Subcutaneous adipose tissue (tissue), 4 donors: Measurements from ENCODE around the gene SAMD9L. TPM values are rescaled to one million over a fixed set of nuclear protein-coding genes. Genes with fewer than 3 reads are reported as not detected.

Experiments
- CTCF ChIP-seq: fragments of 450-650 bp; IDR thresholded peaks from one replicate; pipeline ENCODE4 v1.5.1; 2016; ENCODE audit warnings: low read depth, mild to moderate bottlenecking, control low read depth, antibody characterized with exemption, moderate library complexity
- total RNA-seq, 4 donors: library from RNA; depleted of rRNA; stranded (reverse); fragments of >200 nt; gene quantifications; one replicate each; pipeline ENCODE4 v1.1.0, GENCODE V29; 2016

The SAMD9L gene
- total RNA-seq, result 10 to 100 TPM in 3 of 4 donors, 1 to 10 TPM in 1; 6.7 to 23.5 (median 16.8) TPM

GRCh38 chr7:93148144-93148543 is at the start of gene SAMD9L:
SAMD9L (minus strand) TSS chr7:93148385; CDS start chr7:93135971, 12,414 bp downstream.
- no peak for TF ChIP-seq CTCF

GRCh38 chr7:93196336-93196735 is 48.2 kb upstream of the SAMD9L start:
- TF ChIP-seq CTCF, result no peak

- no peak for TF ChIP-seq CTCF
These were observed 46.2 kb upstream of the SAMD9L start for GRCh38 chr7:93194386-93194785.

- TF ChIP-seq CTCF, result no peak
These were observed 40.9 kb upstream of the SAMD9L start for GRCh38 chr7:93188870-93189634.

GRCh38 chr7:93185303-93186027 is 37.3 kb upstream of the SAMD9L start:
- TF ChIP-seq CTCF, result no peak

GRCh38 chr7:93179173-93179572 is 31.0 kb upstream of the SAMD9L start:
- no peak for TF ChIP-seq CTCF

- TF ChIP-seq CTCF, result no peak
These were observed 30.0 kb upstream of the SAMD9L start for GRCh38 chr7:93178213-93178612.
